Measurements from ENCODE around the gene TMEM135. TPM values are rescaled to one million over a fixed set of nuclear protein-coding genes. Genes with fewer than 3 reads are reported as not detected.

The TMEM135 gene
- total and polyA plus RNA-seq, 2 donors (not counting 1 experiment from before 2014, with no cell fraction given), result 2.7 to 19.5 TPM

DNA sequence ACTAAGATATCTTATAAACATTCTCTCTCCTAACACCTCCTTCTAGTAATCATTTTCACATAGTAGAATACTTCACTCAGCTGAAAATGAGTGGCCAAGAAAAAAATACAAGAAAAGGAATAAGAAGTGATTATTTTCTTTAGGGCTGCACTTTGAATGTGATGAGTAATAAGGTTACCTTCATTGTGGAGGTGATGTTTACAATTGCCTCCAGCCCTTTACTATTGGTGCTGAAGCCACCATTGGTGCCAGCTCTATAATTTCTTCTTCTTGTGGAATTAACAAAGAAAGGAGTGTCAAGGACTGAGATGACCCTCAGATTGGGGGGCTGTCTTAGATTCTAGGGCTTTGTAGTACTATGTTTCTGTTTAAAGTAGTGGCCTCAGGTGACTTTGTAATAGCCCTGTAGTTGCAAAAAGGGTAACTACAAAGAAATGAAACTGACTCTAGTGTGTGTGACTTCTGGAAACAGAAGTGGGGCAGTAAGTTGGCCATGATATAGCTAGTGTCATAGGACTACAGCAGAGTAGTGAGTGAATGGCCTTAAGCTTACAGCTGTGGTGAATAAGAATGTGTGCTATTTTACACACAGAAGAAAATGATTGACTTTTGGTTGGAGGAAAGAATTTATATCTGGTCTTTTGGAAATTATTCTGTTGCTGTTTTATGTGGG lies 287.2 kb downstream of the TMEM135 start:
- ChIA-PET CTCF (no interaction called here), POLR2A (no interaction called here)
- TF ChIP-seq, protein P1, sequence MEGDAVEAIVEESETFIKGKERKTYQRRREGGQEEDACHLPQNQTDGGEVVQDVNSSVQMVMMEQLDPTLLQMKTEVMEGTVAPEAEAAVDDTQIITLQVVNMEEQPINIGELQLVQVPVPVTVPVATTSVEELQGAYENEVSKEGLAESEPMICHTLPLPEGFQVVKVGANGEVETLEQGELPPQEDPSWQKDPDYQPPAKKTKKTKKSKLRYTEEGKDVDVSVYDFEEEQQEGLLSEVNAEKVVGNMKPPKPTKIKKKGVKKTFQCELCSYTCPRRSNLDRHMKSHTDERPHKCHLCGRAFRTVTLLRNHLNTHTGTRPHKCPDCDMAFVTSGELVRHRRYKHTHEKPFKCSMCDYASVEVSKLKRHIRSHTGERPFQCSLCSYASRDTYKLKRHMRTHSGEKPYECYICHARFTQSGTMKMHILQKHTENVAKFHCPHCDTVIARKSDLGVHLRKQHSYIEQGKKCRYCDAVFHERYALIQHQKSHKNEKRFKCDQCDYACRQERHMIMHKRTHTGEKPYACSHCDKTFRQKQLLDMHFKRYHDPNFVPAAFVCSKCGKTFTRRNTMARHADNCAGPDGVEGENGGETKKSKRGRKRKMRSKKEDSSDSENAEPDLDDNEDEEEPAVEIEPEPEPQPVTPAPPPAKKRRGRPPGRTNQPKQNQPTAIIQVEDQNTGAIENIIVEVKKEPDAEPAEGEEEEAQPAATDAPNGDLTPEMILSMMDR (IDR thresholded peaks at IDR 0.05), result no peak
- TF ChIP-seq EZH2 (IDR thresholded peaks at IDR 0.05; ENCODE audit: borderline replicate concordance, insufficient read depth, low read depth, low read length, poor library complexity, severe bottlenecking), result no peak
- Histone ChIP-seq H3K9ac (ENCODE audit: low read length) (no peak overlapping the region), H3K27me3 (replicated peaks in 1 of 4; ENCODE audit: control extremely low read depth in 1 of 4, control insufficient read depth in 3 of 4, insufficient read depth in 4 of 4, low read length in 3 of 4) (no peaks in the 10 kb centered on the region), H3K4me3 (ENCODE audit: control extremely low read depth in 1 of 5, extremely low read depth in 1 of 5, insufficient read depth in 1 of 5, low read depth in 2 of 5, low read length in 4 of 5) (no peak overlapping the region), H3K79me2 (ENCODE audit: control insufficient read depth, insufficient read depth, low read length) (no peaks in the 10 kb centered on the region), H3K4me2 (replicated peaks; ENCODE audit: low read depth, low read length, poor library complexity, severe bottlenecking) (no peak overlapping the region), H3K4me1 (ENCODE audit: control insufficient read depth in 2 of 2, insufficient read depth in 2 of 2, low read length in 2 of 2) (no peaks in the 10 kb centered on the region), H2AFZ (ENCODE audit: insufficient read depth, low read depth, low read length, poor library complexity, severe bottlenecking) (no peak overlapping the region), H3K27ac (ENCODE audit: low read length in 2 of 2) (no peak overlapping the region), H3K36me3 (replicated peaks in 1 of 2; ENCODE audit: control extremely low read depth in 1 of 2, control insufficient read depth in 1 of 2, extremely low read depth in 1 of 2, insufficient read depth in 2 of 2, low read length in 1 of 2) (peaks cover 0 to 3% of the 10 kb centered on the region in 2 experiments), H3K9me3 (ENCODE audit: control extremely low read depth in 1 of 3, control insufficient read depth in 2 of 3, insufficient read depth in 1 of 3, low read length in 2 of 3) (no peaks in the 10 kb centered on the region), H4K20me1 (ENCODE audit: control insufficient read depth, insufficient read depth, low read length, poor library complexity, severe bottlenecking) (no peaks in the 10 kb centered on the region)
- no peak for ATAC-seq (ENCODE audit: low read depth)
- no peaks in the 10 kb centered on the region for H3K4me1 Mint-ChIP-seq
- no peak overlapping the region for H3K27ac Mint-ChIP-seq
- no peak overlapping the region for H3K4me3 Mint-ChIP-seq
- intact Hi-C loops (cut with micrococcal nuclease), result no loop called here
- H3K9me3 Mint-ChIP-seq (ENCODE audit: insufficient read depth), result no peaks in the 10 kb centered on the region
- no peak for DNase-seq
- H3K27me3 Mint-ChIP-seq, result no peaks in the 10 kb centered on the region

DNA sequence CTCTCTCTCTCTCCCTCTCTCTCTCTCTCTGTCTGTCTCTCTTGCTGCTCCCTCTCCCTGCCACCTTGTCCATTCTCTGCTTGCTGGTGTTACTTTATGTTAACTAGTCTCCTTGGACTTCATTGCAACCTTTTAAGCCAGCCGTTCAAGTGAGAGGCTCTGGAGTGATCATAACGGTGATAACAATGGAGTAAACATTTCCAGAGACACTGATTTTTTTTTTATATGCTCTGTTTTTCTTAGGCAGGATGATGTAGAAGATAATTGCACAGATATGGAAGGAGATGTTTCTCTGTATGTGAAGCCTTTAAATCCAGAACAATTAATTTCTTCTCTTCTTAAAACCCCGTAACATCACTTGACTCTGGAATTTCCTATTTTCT lies 287.7 kb downstream of the TMEM135 start:
- H3K4me3 ChIP-seq (ENCODE audit: control extremely low read depth in 1 of 5, extremely low read depth in 1 of 5, insufficient read depth in 1 of 5, low read depth in 2 of 5, low read length in 4 of 5), result no peak overlapping the region
- no peaks in the 10 kb centered on the region for H3K27me3 ChIP-seq (replicated peaks in 1 of 4; ENCODE audit: control extremely low read depth in 1 of 4, control insufficient read depth in 3 of 4, insufficient read depth in 4 of 4, low read length in 3 of 4)
- H3K27ac ChIP-seq (ENCODE audit: low read length in 2 of 2), result no peak overlapping the region
- no peak overlapping the region for H2AFZ ChIP-seq (ENCODE audit: insufficient read depth, low read depth, low read length, poor library complexity, severe bottlenecking)
- H3K9ac ChIP-seq (ENCODE audit: low read length), result no peak overlapping the region
- POLR2A ChIA-PET, result no interaction called here
- Mint-ChIP-seq H3K27ac (no peak overlapping the region), H3K4me1 (no peaks in the 10 kb centered on the region), H3K9me3 (ENCODE audit: insufficient read depth) (no peaks in the 10 kb centered on the region), H3K27me3 (no peaks in the 10 kb centered on the region), H3K4me3 (no peak overlapping the region)
- DNase-seq (no peak), ATAC-seq (ENCODE audit: low read depth) (no peak)
- H3K36me3 ChIP-seq (replicated peaks in 1 of 2; ENCODE audit: control extremely low read depth in 1 of 2, control insufficient read depth in 1 of 2, extremely low read depth in 1 of 2, insufficient read depth in 2 of 2, low read length in 1 of 2), result peaks cover 0 to 3% of the 10 kb centered on the region in 2 experiments
- no peak for TF ChIP-seq EZH2 (IDR thresholded peaks at IDR 0.05; ENCODE audit: borderline replicate concordance, insufficient read depth, low read depth, low read length, poor library complexity, severe bottlenecking)
- TF ChIP-seq, protein P1 (IDR thresholded peaks at IDR 0.05), result no peak
- H3K4me1 ChIP-seq (ENCODE audit: control insufficient read depth in 2 of 2, insufficient read depth in 2 of 2, low read length in 2 of 2), result no peaks in the 10 kb centered on the region
- no peaks in the 10 kb centered on the region for H3K9me3 ChIP-seq (ENCODE audit: control extremely low read depth in 1 of 3, control insufficient read depth in 2 of 3, insufficient read depth in 1 of 3, low read length in 2 of 3)
- CTCF ChIA-PET, result no interaction called here
- H3K79me2 ChIP-seq (ENCODE audit: control insufficient read depth, insufficient read depth, low read length), result no peaks in the 10 kb centered on the region
- WGBS (ENCODE audit: insufficient coverage), result no CpG with 5 or more reads among the region's 3 CpGs
- no peak overlapping the region for H3K4me2 ChIP-seq (replicated peaks; ENCODE audit: low read depth, low read length, poor library complexity, severe bottlenecking)
- no peaks in the 10 kb centered on the region for H4K20me1 ChIP-seq (ENCODE audit: control insufficient read depth, insufficient read depth, low read length, poor library complexity, severe bottlenecking)
- intact Hi-C loops (cut with micrococcal nuclease), result no loop called here
